GM19328 (cell line): Measurements from ENCODE around the gene CBLN4.

ENCODE experiments used
- ATAC-seq: cut with Tn5 transposase; IDR thresholded peaks from one replicate; pipeline ENCODE4 v1.9.1; 2021; ENCODE audit warnings: mild to moderate bottlenecking, moderate library complexity; ENCODE audit not compliant: unreplicated experiment

CBLN4 gene

DNA sequence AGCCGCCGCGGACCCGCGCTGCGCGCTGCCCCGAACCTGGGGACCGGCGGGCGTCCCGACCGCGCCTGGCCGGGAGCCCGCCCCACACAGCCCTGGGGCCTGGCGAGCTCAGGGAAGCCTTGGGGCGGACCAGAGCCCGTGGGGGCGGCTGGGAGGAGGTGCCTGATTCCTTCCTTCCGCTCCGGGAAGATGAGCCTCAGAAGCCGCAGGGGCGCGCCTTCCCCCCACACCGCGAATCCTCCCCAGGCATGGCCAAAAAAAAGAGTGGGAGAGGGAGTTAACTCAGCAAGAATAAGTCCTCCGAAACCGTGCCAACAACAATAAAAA, at the start of gene CBLN4:
TSS of gene CBLN4 (minus strand) at position 131 of the 327 bp plus-strand sequence. CDS start 1,348 bp downstream, outside the sequence.
- no peak for ATAC-seq

GRCh38 chr20:56043227-56043626, 37.9 kb upstream of the CBLN4 start:
- no peak for ATAC-seq

DNA sequence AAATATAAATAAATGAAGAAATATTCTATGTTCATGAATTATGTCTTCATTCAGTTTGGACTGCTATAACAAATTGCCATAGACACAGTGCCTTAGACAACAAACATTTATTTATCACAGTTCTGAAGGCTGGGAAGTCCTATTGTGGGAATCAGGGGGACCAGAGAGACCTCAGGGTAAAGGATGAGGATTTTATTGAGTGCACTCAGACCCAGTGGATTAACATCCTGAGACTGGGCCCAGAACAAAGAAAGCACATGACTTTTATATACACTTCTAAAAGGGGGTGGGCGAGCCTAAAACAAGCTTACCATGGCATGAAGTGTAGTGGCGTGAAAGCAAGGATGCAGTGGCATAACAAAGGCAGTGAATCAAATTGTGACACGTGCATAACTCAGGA, 26.9 kb upstream of the CBLN4 start:
- no peak for ATAC-seq

DNA sequence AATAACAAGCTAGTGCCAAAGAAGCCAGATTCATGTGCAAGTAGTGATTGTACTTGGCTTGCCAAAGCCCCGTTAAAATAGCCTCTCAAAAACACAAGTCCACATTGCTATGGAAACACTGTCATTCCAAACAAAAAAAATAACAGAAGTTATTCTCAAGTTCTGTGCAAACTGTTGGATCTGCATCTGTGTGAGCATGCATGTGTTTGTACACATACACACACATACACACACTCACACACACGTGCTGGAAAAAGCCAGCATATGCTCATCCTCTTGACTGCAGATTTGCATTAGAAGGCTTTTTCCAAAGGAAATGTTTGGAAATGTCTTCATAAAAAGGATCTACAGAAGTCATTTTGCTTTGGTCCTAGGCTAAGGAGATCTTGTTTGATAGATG, 13.4 kb upstream of the CBLN4 start:
- no peak for ATAC-seq

DNA sequence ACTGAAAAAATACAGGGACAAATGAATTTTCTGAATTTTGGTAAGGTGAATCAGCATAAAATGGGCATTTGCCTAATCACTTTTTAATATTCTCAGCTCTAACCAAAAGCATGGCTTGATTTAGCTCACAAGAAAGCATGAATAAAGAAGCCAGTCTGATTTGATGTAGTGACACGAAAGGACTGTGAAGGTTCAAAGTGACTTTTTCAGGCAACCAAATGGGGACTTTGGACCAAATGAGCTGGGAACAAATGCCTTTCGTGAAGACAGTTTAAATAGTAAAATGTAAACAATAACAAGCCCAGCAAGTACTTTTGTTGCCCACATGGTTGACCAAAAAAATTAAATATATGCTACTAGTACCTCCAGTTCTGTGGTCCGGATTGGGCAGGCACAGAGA, 12.9 kb upstream of the CBLN4 start:
- ATAC-seq, result no peak

- ATAC-seq, result no peak
These were observed 12.2 kb upstream of the CBLN4 start for GRCh38 chr20:56017560-56017959.

DNA sequence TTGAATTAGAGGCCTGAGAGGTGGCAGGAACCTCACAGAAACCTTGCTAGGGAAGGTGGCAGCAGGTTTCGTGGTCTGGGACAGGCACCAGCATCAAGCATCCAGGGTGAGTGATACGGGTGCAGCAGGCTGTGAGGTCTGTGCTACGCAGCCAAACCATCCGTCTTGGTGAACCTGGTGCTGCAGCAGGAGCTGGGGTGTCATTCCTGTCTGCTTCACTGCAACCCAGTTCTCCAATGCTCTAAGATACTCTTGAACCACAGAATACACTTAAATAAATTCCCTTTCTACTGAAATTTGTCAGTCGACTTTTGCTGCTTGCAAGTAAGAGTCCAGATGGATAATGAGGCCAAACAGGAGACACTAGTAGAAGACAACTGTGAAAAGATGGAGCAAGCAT, 9.7 kb upstream of the CBLN4 start:
- ATAC-seq, result no peak

DNA sequence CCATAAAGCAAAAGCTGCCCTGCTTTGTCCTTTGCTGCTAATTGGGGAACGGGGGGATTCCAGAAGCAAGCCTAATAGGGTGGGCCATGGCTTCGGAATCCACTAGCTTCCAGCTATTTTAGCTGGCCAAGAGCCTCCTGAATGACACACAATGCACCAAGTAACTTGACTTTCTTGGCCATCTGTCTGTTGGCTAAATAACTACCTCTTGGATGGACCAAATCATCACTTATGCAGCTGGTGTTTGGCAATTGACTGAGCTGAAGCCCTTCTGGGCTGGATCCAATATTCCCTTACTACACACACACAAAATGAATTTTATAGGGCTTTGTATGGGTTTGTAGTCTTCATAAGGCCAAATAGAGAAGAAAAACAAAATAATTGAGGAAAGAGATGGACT, 8.8 kb upstream of the CBLN4 start:
- ATAC-seq, result no peak

DNA sequence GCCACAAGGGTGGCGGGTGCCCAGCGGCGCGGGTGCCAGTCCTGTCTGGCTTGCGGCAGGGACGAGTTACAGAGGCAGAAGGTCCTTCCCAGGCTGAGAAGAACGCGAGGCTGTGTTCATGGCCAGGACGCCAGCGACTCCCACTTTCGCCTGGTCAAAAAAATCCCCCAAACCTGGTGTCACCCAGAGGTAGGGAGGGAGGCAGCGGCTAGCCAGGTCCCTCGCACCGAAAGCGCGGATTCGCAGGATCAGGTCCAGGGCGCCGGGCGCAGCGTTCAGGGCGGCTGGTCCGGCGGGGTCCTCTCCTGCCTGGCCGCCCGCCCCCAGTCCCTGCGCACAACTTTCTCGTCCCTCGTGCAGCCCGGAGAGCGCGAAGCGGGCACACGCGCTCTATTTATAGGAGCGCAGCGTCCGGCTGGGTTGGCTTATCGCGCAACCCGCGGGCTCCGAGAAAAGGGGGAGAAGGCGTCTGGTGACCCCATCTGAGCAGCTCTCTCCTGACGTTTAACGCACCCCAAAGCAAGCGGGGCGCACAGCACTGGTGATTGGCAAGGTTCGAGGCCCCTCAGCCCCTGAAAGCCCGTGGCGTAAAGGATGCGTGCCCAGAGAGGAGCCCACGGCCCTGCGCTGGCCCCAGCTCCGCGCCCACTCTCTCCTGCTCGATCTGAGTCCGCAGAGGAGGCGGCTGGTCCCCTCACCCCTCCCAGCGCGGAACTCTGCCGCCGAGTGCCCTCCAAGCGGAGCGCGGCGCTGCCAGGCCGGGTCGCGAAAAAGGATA, 519 bp downstream of the CBLN4 start:
- ATAC-seq, result no peak

GRCh38 chr20:56004007-56004406, 1.3 kb downstream of the CBLN4 start:
- ATAC-seq, result no peak

DNA sequence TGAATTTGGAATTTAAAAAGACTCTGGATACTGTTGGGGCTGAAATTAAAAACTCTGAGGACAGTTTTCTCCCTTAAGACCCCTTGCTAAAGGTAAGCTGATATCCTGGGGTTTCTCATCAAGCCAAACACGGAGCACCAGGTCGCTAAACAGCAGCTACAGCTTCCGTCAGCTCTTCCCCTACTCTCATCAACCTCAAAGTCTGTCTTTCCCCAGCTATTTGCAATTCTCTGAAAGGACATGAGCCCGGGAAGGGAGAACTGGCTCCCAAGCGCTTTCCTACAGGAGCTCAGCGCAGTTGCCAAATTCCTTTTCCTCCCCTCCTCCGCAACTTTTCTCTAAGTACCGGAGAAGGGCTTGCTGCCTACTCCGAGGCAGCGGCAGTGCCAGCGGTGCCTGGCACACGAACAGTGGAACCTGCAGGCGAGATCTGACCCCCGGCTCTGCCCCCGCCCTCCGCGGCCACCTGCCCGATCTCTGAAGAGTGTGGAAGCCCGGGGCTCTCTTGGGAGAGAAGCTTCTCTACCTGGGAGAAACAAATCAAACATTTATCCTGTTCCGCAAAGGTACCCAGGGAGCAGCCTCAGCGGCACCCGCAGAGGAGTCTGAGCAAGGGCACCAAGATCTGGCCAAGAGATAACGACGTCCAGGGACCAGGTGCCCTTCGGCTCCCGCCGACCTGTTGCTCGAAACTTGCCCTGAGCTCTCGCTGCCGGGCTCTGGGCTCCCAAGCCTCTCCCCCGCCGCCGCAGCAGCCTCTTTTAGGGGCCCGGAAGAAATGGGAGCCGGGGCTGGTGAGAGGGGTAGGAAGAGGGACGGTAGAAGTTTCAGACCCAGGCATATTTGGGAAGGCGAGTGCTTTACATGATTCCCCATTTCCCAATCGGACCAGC, 2.2 kb downstream of the CBLN4 start:
- ATAC-seq, result no peak

GRCh38 chr20:56001890-56002289, 3.4 kb downstream of the CBLN4 start:
- no peak for ATAC-seq

GRCh38 chr20:56001106-56001785, 4.1 kb downstream of the CBLN4 start:
- no peak for ATAC-seq

DNA sequence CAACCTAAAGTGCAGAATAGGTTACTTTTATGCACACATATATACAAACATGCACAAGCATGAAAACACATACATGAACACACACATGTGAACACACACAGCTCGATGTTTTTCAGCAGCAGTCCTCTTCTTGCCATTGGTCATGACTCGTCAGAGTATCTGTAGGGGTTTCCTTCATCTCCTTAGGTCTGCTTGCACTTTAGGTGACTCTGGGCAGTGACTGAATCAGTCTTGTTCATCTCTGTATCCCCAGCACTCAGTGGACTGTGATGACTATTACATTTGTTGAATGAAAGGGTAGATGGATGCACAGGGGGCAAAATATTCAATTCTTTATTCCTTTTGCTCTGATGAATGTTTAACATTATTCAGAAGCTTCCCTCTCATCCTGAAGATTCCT, 26.8 kb downstream of the CBLN4 start:
- ATAC-seq, result no peak

DNA sequence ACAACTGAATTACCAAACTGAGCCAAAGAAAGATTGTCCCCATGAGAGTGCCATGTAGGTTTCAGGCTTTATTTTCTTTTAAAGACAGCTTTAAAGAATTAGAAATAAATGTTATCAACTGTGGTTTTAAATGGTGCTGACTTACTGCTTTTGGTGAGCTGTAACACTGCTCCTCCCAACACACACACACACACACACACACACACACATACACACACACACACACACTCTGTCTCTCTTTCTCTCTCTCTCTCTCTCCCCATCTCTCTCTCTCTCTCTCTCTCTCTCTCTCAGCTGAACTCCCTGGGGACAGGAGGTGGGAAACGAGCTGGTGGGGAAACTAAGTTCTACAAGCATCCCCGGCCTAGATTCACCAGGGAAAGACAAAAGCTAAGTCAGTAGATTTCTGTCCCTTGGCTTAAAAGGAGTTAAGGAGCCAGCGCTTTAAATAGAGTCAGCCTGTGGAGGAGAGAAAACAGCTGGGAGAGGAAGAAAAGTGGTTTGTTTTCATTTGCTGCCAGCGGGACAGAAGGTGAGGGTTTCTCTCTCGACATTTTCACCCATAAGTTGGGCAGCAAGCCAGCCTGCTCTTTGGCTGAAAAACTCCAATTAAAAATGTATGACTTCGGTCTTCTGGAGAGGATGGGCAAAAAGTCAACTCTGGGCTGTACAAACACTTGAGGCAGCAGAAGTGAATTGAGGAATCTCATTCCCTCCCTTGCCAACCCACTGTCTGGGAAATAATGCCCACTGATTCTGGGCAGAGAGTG, 27.4 kb downstream of the CBLN4 start:
- no peak for ATAC-seq

GRCh38 chr20:55974491-55975202, 30.7 kb downstream of the CBLN4 start:
- ATAC-seq, result no peak

DNA sequence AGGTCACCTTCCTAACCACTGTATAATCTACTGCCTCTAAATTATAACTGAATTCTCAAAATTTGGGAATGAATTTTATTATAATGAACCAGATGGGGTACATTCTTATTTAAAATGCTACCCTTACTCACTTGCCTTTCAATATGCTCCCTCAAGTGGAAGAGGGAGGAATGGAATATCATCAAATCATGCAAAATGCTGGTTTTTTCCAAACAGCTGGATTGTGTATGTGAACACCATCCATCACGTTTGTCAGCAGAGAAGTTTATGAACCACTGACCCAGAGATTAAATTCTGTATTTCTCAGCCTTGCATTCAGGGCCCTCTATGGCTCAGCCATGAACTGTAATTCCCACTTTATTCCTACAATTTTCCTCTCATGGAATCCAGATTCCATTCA, 40.5 kb downstream of the CBLN4 start:
- ATAC-seq, result no peak

- no peak for ATAC-seq
These were observed 43.7 kb downstream of the CBLN4 start for GRCh38 chr20:55961376-55962330.

GRCh38 chr20:55953201-55953600, 52.1 kb downstream of the CBLN4 start:
- ATAC-seq, result no peak
